IPS-15b (cell line): ENCODE results near the gene UQCR11.

Experiments used
- H3K27me3 ChIP-seq: one replicate; pipeline ENCODE4 v1.6.1; 2013; ENCODE audit warnings: low read length; ENCODE audit not compliant: control insufficient read depth, insufficient read depth
- H3K36me3 ChIP-seq: one replicate; pipeline ENCODE4 v1.6.1; 2013; ENCODE audit warnings: low read length; ENCODE audit not compliant: control insufficient read depth, insufficient read depth
- H3K4me1 ChIP-seq: one replicate; pipeline ENCODE4 v1.6.1; 2013; ENCODE audit warnings: mild to moderate bottlenecking, low read length; ENCODE audit not compliant: control insufficient read depth, insufficient read depth
- H3K4me3 ChIP-seq: one replicate; pipeline ENCODE4 v1.5.1; 2013; ENCODE audit warnings: low read depth, low read length
- H3K9ac ChIP-seq: one replicate; pipeline ENCODE4 v1.6.1; 2013; ENCODE audit warnings: low read depth, mild to moderate bottlenecking, low read length
- H3K9me3 ChIP-seq: one replicate; pipeline ENCODE4 v1.6.1; 2013; ENCODE audit warnings: mild to moderate bottlenecking, low read length; ENCODE audit not compliant: control insufficient read depth, insufficient read depth

The UQCR11 gene

DNA sequence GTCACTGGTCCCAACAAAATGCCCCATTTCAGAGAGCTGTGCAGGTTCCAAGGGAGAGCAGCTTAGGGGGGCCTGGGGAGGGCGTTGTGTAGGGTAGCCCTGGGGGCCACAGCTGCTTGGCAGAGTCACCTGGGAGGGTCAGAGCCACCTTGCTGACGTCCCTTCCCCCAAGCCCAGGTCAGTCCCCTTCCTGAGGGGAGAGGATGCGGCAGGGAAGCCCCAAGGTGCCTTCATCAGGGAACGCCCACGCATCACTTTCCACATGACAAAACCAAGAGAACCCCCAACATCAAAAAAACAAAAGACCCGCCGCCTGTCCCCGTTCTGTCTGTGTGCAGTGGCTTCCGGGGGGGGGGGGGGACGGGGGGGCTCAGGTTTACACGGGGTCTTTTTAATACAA, 5.3 kb upstream of the UQCR11 start:
- H3K36me3 ChIP-seq = peaks cover 51% of the 10 kb centered on the region
- no peak overlapping the region for H3K4me3 ChIP-seq
- H3K9ac ChIP-seq = no peak overlapping the region
- no peaks in the 10 kb centered on the region for H3K9me3 ChIP-seq
- no peaks in the 10 kb centered on the region for H3K27me3 ChIP-seq
- H3K4me1 ChIP-seq = peaks cover 4% of the 10 kb centered on the region

DNA sequence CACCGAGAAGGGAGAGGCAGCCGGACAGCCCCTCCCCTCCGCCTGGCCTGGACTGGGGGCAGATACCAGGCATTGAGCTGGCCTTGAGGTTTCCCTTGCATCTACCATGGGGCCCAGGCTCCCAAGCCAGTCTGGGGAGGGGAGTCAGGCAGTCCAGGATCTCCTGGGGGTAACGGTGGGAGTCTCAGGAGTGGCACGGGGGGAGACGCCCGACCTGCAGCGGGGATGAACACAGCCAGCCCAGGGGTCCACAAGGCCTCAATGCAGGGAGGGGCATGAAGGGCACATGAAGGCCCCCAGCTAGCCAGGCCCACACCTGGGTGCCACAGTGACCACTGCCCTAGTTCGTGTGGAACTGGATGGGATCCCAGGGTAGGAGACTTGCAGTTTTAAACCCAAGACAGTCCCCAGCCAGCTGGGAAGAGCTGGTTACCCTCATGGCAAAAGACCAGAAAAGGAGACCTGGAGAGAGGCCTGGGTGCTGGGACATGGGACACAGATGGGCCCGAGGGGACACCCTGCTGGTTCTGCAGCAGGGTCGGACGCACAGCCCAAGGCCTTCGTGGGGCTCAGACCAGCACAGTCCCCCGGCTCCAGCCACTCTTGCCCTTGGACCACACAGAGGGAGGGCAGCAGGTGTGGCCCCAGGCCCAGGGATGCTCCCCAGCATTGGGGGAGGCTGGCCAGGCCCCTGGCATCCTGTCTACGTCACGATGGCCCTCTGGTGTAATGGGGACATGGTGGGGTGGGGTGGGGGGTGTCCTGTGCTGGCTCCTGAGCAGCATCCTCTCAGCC, 4.6 kb upstream of the UQCR11 start:
- Histone ChIP-seq H3K9ac (no peak overlapping the region), H3K4me1 (peaks cover 4% of the 10 kb centered on the region), H3K9me3 (no peaks in the 10 kb centered on the region), H3K4me3 (no peak overlapping the region), H3K27me3 (no peaks in the 10 kb centered on the region), H3K36me3 (peaks cover 44% of the 10 kb centered on the region)

GRCh38 chr19:1609103-1609396, 3.8 kb upstream of the UQCR11 start:
- Histone ChIP-seq H3K4me3 (no peak overlapping the region), H3K9me3 (no peaks in the 10 kb centered on the region), H3K36me3 (peaks cover 36% of the 10 kb centered on the region), H3K4me1 (peaks cover 4% of the 10 kb centered on the region), H3K9ac (no peak overlapping the region), H3K27me3 (no peaks in the 10 kb centered on the region)

- H3K9ac ChIP-seq = no peak overlapping the region
- H3K36me3 ChIP-seq = peaks cover 32% of the 10 kb centered on the region
- H3K4me3 ChIP-seq = no peak overlapping the region
- no peaks in the 10 kb centered on the region for H3K9me3 ChIP-seq
- H3K27me3 ChIP-seq = no peaks in the 10 kb centered on the region
- H3K4me1 ChIP-seq = peaks cover 4% of the 10 kb centered on the region
Observed at GRCh38 chr19:1608359-1609102, 3.3 kb upstream of the UQCR11 start.

- Histone ChIP-seq H3K36me3 (peaks cover 12% of the 10 kb centered on the region), H3K4me3 (peak overlapping the region; percentile 84), H3K9me3 (no peaks in the 10 kb centered on the region), H3K9ac (peak overlapping the region; percentile 57), H3K27me3 (no peaks in the 10 kb centered on the region), H3K4me1 (peaks cover 4% of the 10 kb centered on the region)
Observed at GRCh38 chr19:1606138-1606651, 933 bp upstream of the UQCR11 start.

- H3K27me3 ChIP-seq = no peaks in the 10 kb centered on the region
- peaks cover 24% of the 10 kb centered on the region for H3K36me3 ChIP-seq
- H3K4me3 ChIP-seq = no peak overlapping the region
- H3K4me1 ChIP-seq = peaks cover 4% of the 10 kb centered on the region
- no peak overlapping the region for H3K9ac ChIP-seq
- no peaks in the 10 kb centered on the region for H3K9me3 ChIP-seq
Observed at GRCh38 chr19:1602091-1602707, 3.1 kb downstream of the UQCR11 start.

DNA sequence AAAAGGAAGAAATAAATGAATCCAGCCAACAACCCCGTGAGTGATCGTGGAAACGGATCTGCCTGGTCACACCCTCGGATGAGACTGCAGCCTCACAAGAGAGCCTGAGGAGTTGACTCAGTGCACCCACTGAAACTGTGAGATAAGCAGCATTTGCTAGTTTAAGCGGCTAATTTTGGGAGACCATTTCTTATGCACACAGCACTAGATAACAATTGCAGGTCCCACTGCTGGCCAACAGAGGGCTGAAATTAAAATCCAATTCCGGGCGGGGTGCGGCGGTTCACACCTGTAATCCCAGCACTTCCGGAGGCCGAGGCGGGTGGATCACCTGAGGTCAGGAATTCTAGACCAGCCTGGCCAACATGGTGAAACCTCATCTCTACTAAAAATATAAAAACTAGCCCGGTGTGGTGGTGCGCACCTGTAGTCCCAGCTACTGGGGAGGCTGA, 3.6 kb downstream of the UQCR11 start:
- Histone ChIP-seq H3K36me3 (peaks cover 29% of the 10 kb centered on the region), H3K27me3 (no peaks in the 10 kb centered on the region), H3K4me1 (peaks cover 4% of the 10 kb centered on the region)

GRCh38 chr19:1599460-1599846, 5.8 kb downstream of the UQCR11 start:
- H3K4me3 ChIP-seq = no peak overlapping the region
- H3K27me3 ChIP-seq = no peaks in the 10 kb centered on the region
- no peak overlapping the region for H3K9ac ChIP-seq
- no peaks in the 10 kb centered on the region for H3K9me3 ChIP-seq
- no peaks in the 10 kb centered on the region for H3K4me1 ChIP-seq
- peaks cover 32% of the 10 kb centered on the region for H3K36me3 ChIP-seq

More for the DNA sequence above, 3.6 kb downstream of the UQCR11 start:
- Histone ChIP-seq H3K4me3 (no peak overlapping the region), H3K9me3 (no peaks in the 10 kb centered on the region), H3K9ac (no peak overlapping the region)

- no peak overlapping the region for H3K4me3 ChIP-seq
- H3K4me1 ChIP-seq = no peaks in the 10 kb centered on the region
- no peaks in the 10 kb centered on the region for H3K27me3 ChIP-seq
- H3K9ac ChIP-seq = no peak overlapping the region
- H3K9me3 ChIP-seq = no peaks in the 10 kb centered on the region
- H3K36me3 ChIP-seq = peaks cover 32% of the 10 kb centered on the region
Observed at GRCh38 chr19:1598777-1599459, 6.3 kb downstream of the UQCR11 start.

DNA sequence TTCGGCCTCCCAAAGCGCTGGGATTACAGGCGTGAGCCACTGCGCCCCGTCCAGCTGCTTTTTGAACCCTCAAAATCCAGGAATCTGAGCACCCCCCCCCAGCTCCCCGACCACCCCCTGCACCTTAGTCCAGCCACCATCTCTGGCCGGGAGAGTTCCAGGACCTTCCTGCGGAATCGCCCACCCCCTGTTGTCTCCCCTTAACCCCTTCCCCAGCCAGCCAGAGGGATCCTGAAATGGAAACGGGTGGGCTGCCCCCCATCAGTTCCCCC, 11.8 kb downstream of the UQCR11 start:
- Histone ChIP-seq H3K9ac (peak overlapping the region; percentile 65), H3K9me3 (no peaks in the 10 kb centered on the region), H3K36me3 (peaks cover 25% of the 10 kb centered on the region), H3K27me3 (no peaks in the 10 kb centered on the region), H3K4me3 (peak overlapping the region; percentile 68), H3K4me1 (peaks cover 4% of the 10 kb centered on the region)

DNA sequence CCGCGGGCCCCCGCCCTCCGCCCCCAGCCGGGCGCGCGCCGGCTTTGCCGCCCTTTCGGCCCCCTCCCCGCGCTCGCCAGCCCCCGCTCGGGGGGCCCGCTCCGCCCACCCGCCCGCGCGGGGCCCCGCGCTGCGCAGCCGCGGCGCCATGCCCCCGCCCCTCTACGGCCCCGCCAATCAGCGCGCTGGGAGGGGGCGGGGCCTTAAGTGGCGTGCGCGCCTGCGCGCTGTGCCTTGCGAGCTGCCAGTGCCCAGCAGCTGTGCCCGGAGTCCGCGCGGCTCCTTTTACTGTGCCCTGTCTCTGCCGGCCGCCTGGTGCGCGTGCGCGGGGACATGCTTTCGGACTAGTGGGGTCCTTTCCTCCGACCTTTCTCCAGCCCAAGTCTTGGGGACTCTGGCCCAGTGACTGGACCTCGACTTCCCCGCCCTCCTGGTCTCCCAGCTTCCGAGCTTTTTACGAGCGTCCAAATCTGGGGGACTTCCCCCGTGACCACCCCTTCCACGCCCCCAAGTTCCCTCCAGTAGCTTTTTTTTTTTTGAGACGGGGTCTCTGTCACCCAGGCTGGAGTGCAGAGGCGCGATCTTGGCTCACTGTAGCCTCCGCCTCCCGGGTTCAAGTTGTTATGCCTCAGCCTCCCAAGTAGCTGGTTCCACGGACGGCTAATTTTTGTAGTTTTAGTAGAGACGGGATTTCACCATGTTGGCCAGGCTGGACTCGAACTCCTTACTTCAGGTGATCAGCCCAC, 12.3 kb downstream of the UQCR11 start, which contains the start of gene MBD3:
TSS of gene MBD3 (minus strand) at position 111 of the 746 bp plus-strand sequence. CDS start 234 bp downstream, outside the sequence.
- Histone ChIP-seq H3K4me1 (peaks cover 4% of the 10 kb centered on the region), H3K9ac (peak within 1 kb of the TSS; percentile 99), H3K4me3 (peak within 1 kb of the TSS; percentile 88), H3K27me3 (no peaks in the 10 kb centered on the region), H3K9me3 (no peaks in the 10 kb centered on the region), H3K36me3 (peaks cover 20% of the 10 kb centered on the region)
